Body of pancreas (tissue), 4 donors: ENCODE measurements around the gene NPTX1.

ENCODE experiments used
- CTCF ChIP-seq, 7 experiments: fragments of 450-650 bp in 4 of 7; fragments of 200-600 bp in 3 of 7; sonication (generic) in 3 of 7; IDR thresholded peaks; one replicate each; pipeline ENCODE4 v1.5.1; 2016 to 2019; ENCODE audit warnings: antibody characterized with exemption in 7 of 7
- POLR2A ChIP-seq, 3 donors: fragments of 450-650 bp; IDR thresholded peaks; one replicate each; pipeline ENCODE4 v1.6.1; 2016; ENCODE audit warnings: antibody characterized with exemption in 3 of 3, mild to moderate bottlenecking in 2 of 3

- no peak for TF ChIP-seq CTCF (IDR thresholded peaks at IDR 0.05)
- no peak for TF ChIP-seq POLR2A (IDR thresholded peaks at IDR 0.05)
These were observed 35.3 kb downstream of the NPTX1 start for GRCh38 chr17:80441133-80441578.
